Urothelium cell line (cell line): ENCODE data around the gene ESYT1.
A peak's percentile ranks its signal among the peaks of the same experiment; 100 is the strongest.

Experiments used
- DNase-seq: peaks from one replicate; pipeline ENCODE4 v3.0.0; 2011; ENCODE audit warnings: low spot score, mixed read lengths
- FAIRE-seq: peaks from 2 replicates; lab custom pipeline; 2011; peaks lifted over from hg19 to GRCh38; lab: Jason Lieb, UNC

The ESYT1 gene

DNA sequence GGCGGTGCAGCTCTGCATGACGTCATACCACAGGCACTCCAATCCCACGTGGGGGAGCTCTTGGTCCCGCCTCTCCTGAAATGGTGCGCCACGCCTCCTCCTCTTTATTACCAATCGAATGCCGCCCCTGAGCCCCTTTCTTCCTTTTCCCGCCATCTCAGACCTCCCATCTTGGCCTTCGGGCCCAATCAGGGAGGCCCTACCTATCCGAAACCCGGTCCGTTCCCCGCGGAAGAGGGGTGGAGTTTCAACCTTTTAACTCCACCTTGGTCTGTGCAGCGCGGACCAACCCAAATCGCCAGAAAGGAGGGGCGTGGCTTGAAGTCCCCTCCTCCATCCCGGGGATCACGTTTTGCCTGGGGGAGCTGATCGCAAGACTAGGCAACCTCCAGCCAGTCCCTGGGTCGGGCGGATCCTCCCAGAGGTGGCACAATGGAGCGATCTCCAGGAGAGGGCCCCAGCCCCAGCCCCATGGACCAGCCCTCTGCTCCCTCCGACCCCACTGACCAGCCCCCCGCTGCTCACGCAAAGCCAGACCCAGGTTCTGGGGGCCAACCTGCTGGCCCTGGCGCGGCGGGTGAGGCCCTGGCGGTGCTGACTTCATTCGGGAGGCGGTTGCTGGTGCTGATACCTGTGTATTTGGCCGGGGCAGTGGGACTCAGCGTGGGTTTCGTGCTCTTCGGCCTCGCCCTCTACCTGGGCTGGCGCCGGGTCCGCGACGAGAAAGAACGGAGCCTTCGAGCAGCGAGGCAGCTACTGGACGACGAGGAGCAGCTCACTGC lies at the start of gene ESYT1:
Gene ESYT1 (plus strand): TSS at position 380 of the 782 bp plus-strand sequence. CDS start 53 bp downstream, at position 433.
- peak; percentile 98 for DNase-seq
- FAIRE-seq = peak; percentile 30

- no peak for FAIRE-seq
- DNase-seq = no peak
Measured at GRCh38 chr12:56078427-56078826, 49.6 kb upstream of the ESYT1 start.

DNA sequence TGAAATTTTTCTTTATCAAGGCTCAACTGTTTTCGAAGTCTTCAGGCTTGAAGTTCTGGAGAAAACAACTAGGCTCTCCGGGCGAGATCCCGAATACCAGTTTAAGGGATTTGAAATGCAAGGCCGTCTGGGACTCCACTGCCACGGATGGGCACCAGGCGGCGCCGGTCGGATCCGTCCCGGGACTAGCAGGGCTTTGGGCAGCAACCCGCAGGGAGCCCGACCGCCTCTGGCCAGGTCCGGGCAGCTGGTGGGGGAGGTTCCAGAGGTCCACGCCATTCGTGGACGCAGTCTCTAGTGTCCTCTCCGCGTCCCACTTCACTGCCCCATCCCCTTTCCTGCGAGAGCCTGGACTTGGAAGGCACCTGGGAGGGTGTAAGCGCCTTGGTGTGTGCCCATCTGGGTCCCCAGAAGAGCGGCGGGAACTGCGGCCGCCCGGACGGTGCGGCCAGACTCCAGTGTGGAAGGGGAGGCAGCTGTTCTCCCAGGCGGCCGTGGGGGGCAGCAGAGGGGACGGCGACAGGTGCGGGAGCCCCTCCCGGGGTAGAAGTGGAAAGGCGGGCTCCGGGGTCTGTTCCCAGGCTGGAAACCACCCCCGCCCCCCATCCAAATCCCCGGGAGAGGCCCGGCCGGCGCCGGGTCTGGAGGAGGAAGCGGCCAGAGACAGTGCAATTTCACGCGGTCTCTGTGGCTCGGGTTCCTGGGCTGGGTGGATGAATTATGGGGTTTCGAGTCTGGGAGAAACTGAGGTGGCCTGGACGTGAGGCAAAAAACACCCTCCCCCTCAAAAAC lies 48.9 kb upstream of the ESYT1 start:
- peak; percentile 88 for DNase-seq
- no peak for FAIRE-seq

- DNase-seq (peak; percentile 92), FAIRE-seq (peak; percentile 95)
Measured at GRCh38 chr12:56079723-56080555, 48.1 kb upstream of the ESYT1 start, which contains the start of gene ERBB3. Gene ERBB3 (plus strand): TSS chr12:56080165. CDS start chr12:56080301, 136 bp downstream.

DNA sequence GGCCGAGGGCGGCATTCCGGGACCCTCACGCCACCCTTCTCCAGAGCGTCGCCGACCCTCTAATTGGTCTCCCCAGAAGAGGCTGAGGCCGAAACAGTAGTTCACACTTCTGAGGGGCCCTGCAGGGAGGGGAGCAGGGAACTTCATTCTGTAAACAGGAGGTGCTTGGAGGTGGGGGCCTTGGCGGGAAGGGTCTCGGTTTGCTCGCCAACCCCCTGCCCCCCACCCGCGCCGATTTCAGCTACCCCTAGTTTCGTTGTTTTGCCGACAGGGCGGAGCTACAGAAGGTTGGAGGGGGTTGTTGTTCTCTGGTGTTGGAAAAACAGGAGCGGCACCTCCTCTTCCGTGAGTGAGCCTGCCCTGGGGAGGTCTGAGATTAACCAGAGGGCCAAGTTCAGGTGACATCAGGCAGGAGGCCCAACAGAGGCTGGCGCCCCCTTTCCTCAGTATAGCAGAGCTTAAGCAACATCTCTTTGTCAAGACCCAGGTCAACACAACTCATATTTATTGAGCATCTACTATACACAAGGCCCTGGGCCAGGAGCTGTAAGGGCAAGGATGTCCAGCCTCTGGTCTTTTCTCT lies 47.4 kb upstream of the ESYT1 start:
- DNase-seq (no peak), FAIRE-seq (no peak)

DNA sequence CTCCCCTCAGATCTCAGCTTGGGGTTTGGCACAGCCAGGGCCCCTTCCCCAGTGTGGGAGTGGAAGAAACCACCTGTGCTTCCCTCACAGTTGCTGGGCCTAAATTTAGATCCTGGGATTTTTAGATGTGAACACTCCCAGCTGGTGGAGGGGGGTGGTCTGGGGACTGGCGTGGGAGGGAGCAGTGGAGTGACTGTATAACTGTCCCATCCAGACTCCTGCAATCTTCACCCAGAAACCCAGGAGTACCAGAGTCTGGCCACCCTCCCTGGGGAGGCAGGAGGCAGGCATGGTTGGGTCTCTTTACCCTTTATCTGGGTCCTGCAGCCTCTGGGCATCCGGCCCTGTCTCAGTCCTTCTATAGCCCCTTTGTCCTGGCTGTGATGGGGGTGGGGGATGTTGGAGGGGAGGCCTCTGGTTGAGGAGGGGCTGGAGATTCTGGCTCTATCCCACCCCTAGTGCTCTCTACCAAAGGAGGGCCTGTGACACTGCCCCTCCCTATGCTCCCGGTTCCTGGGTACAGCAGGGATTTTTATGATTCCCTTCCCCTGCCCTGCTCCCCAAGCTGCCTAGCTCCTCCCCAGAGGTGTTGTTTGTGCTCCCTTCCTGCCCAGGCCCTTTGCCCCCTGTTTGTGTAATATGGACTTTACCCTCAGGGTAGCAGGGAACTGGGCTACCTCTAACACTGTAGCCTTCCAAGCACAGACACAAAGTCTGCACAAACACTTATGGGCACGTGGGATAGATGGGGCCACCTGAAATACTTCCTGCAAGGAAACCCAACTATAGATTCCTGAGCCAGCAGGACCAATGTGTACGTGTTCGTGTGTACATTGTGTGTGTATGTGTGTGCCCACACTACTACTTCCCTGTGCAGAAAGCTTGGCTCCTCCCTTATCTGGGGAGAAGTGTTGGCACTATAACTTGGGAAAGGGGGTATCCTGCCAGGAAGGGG lies 46.4 kb upstream of the ESYT1 start:
- DNase-seq (no peak), FAIRE-seq (no peak)

- no peak for DNase-seq
- FAIRE-seq = no peak
Measured at GRCh38 chr12:56082382-56082781, 45.7 kb upstream of the ESYT1 start.

DNA sequence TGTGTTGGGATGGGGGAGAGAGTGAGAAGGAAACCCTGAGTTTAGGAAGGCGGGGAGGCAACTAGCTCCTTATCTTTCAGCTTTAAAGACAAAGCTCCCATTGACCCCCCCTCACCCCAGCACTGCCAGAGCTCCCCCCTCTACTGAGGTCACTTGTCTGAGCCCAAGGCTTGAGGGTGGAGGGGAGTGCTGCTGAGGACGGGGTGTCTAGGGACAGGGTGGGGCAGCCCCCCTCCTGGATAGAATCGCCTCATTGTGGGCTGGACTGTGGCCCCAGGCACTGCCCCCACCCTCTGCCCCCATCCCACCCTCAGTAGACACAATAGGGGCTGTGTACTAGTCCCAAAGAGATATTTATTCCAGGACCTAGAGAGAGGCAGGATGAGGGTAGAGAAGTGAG lies 45.1 kb upstream of the ESYT1 start:
- FAIRE-seq = no peak
- no peak for DNase-seq

DNA sequence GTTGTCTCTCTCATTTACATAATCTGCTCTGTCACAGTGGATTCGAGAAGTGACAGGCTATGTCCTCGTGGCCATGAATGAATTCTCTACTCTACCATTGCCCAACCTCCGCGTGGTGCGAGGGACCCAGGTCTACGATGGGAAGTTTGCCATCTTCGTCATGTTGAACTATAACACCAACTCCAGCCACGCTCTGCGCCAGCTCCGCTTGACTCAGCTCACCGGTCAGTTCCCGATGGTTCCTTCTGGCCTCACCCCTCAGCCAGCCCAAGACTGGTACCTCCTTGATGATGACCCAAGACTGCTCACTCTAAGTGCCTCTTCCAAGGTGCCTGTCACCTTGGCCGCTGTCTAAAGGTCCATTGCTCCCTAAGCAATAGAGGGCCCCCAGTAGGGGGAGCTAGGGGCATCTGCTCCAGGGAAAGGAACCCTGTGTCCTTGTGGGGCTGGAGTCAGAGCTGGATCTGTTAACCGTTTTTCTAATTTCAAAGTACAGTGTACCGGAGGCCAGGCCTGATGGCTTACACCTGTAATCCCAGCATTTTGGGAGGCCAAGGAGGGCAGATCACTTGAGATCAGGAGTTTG lies 43.0 kb upstream of the ESYT1 start:
- FAIRE-seq (no peak), DNase-seq (no peak)

- no peak for DNase-seq
- FAIRE-seq = no peak
Measured at GRCh38 chr12:56086096-56086495, 42.0 kb upstream of the ESYT1 start.

- DNase-seq (no peak), FAIRE-seq (no peak)
Measured at GRCh38 chr12:56086608-56087007, 41.5 kb upstream of the ESYT1 start.

DNA sequence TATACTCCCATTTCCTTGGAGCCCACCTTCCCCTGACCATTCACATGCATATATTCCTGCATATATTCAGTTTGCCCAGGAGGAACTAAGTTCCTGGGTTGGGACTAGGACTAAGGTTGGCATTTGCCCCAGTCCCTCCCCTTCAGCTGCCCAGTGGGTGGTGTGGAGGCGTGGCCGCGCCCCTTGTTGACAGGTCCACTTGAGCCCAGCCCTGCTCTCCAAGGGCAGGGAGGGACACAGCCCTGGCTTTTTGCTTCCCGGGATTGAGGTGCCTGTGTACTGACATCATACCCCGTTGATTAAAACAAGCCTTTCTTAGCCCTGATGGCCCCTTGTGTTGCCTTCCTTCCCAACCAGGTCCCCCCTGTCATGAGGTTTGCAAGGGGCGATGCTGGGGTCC lies 40.8 kb upstream of the ESYT1 start:
- DNase-seq (no peak), FAIRE-seq (no peak)

- no peak for DNase-seq
- no peak for FAIRE-seq
Measured at GRCh38 chr12:56097738-56098137, 30.3 kb upstream of the ESYT1 start.

DNA sequence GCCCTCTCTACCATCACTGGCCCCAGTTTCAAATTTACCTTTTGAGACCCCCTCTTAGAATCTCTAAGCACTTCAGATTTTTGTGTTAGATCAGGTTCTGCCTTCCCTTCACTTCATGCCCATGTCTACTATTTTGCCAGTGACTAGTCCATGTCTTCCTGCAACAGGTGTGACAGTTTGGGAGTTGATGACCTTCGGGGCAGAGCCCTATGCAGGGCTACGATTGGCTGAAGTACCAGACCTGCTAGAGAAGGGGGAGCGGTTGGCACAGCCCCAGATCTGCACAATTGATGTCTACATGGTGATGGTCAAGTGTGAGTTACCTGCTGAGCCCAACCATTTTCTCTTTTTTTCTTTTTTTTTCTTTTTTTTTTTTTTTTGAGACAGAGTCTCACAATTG lies 29.5 kb upstream of the ESYT1 start:
- DNase-seq (no peak), FAIRE-seq (no peak)

DNA sequence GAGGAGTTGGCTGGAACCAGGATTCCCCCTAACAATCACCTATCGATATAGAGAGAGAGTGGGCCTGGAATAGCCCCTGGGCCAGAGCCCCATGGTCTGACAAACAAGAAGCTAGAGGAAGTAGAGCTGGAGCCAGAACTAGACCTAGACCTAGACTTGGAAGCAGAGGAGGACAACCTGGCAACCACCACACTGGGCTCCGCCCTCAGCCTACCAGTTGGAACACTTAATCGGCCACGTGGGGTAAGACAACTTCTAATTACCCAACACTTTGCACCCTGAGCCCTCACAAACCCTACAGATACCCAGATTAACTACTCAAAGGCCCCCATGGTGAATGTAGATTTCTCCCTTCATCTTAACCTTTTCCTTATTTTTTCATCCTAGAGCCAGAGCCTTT lies 28.3 kb upstream of the ESYT1 start:
- no peak for DNase-seq
- FAIRE-seq = no peak

- no peak for FAIRE-seq
- DNase-seq = no peak
Measured at GRCh38 chr12:56101045-56101444, 27.0 kb upstream of the ESYT1 start.

- DNase-seq (no peak), FAIRE-seq (no peak)
Measured at GRCh38 chr12:56102683-56103065, 25.4 kb upstream of the ESYT1 start.

- DNase-seq = no peak
- no peak for FAIRE-seq
Measured at GRCh38 chr12:56103066-56103711, 24.9 kb upstream of the ESYT1 start.

GRCh38 chr12:56103823-56104108 lies 24.3 kb upstream of the ESYT1 start:
- FAIRE-seq (no peak), DNase-seq (no peak)
